SK-N-SH (cell line): Measurements from ENCODE around the gene MAPK10. TPM values are rescaled to one million over a fixed set of nuclear protein-coding genes. Genes with fewer than 3 reads are reported as not detected.

Experiments used
- CTCF ChIA-PET: fragments of 300-600, 350-600 bp; formaldehyde crosslinking; extraction: SDS; loops from one replicate; lab custom pipeline; 2021; lab: Yijun Ruan, JAX
- POLR2A ChIA-PET: fragments of 350-600 bp; sonication (Branson Sonifier 250); formaldehyde crosslinking; extraction: SDS; loops from one replicate; lab custom pipeline; 2020; ENCODE audit warnings: antibody characterized with exemption, inconsistent platforms; lab: Yijun Ruan, JAX
- DNase-seq: peaks from one replicate; pipeline ENCODE4 v3.0.0; 2012
- H2AFZ ChIP-seq: fragments of 200-600 bp; sonication (generic); 2 replicates; pipeline ENCODE4 v1.8.1; 2016; ENCODE audit warnings: antibody characterized with exemption, mild to moderate bottlenecking, low read depth
- H3F3A ChIP-seq: fragments of 200-600 bp; sonication (generic); replicated peaks from 2 replicates; pipeline ENCODE3; 2016; ENCODE audit warnings: antibody characterized with exemption, mild to moderate bottlenecking; ENCODE audit not compliant: insufficient read depth
- H3K27ac ChIP-seq, 2 experiments: fragments of 200-500 bp in 1 of 2; fragments of 200-600 bp in 1 of 2; sonication (Bioruptor generic) in 1 of 2; sonication (generic), shearing (Covaris generic) in 1 of 2; 2 replicates each; pipeline versions ENCODE4 v1.5.1 to v1.6.1; 2014 to 2016; ENCODE audit warnings: low read depth in 2 of 2, inconsistent platforms in 1 of 2, low read length in 1 of 2, mild to moderate bottlenecking in 1 of 2, mixed read lengths in 1 of 2
- H3K27me3 ChIP-seq: fragments of 200-600 bp; sonication (generic), shearing (Covaris generic); 2 replicates; pipeline ENCODE4 v1.6.1; 2016; ENCODE audit warnings: mixed run types; ENCODE audit not compliant: insufficient read depth
- H3K36me3 ChIP-seq, 2 experiments: fragments of 200-500 bp in 1 of 2; fragments of 200-600 bp in 1 of 2; sonication (Bioruptor generic) in 1 of 2; sonication (generic) in 1 of 2; replicated peaks in 1 of 2; 2 replicates each; pipeline versions ENCODE3 to v1.5.1; 2014 to 2016; ENCODE audit warnings: low read length in 1 of 2, mild to moderate bottlenecking in 1 of 2; ENCODE audit not compliant: insufficient read depth in 2 of 2, control insufficient read depth in 1 of 2
- H3K4me1 ChIP-seq, 2 experiments: fragments of 200-500 bp in 1 of 2; fragments of 200-600 bp in 1 of 2; sonication (Bioruptor generic) in 1 of 2; sonication (generic), shearing (Covaris generic) in 1 of 2; 2 replicates each; pipeline versions ENCODE4 v1.5.1 to v1.6.1; 2014 to 2016; ENCODE audit warnings: low read depth in 1 of 2, low read length in 1 of 2, mixed run types in 1 of 2; ENCODE audit not compliant: insufficient read depth in 2 of 2, control insufficient read depth in 1 of 2
- H3K4me2 ChIP-seq: fragments of 200-600 bp; sonication (generic), shearing (Covaris generic); 2 replicates; pipeline ENCODE4 v1.6.1; 2017; ENCODE audit warnings: mixed run types
- H3K4me3 ChIP-seq, 2 experiments: fragments of 200-500 bp in 1 of 2; fragments of 200-600 bp in 1 of 2; sonication (Bioruptor generic) in 1 of 2; sonication (generic), shearing (Covaris generic) in 1 of 2; 2 replicates each; pipeline versions ENCODE4 v1.5.1 to v1.8.1; 2014 to 2016; ENCODE audit warnings: low read depth in 2 of 2, inconsistent platforms in 1 of 2, low read length in 1 of 2, mild to moderate bottlenecking in 1 of 2, mixed read lengths in 1 of 2, moderate library complexity in 1 of 2
- H3K79me2 ChIP-seq: fragments of 200-600 bp; sonication (generic); 2 replicates; pipeline ENCODE4 v1.8.1; 2017; ENCODE audit warnings: mild to moderate bottlenecking; ENCODE audit not compliant: insufficient read depth
- H3K9ac ChIP-seq: fragments of 200-600 bp; sonication (generic); 2 replicates; pipeline ENCODE4 v1.6.1; 2017; ENCODE audit warnings: mixed run types
- H3K9me2 ChIP-seq: fragments of 200-600 bp; sonication (generic); 2 replicates; pipeline ENCODE4 v1.6.1; 2017; ENCODE audit warnings: mixed run types
- H3K9me3 ChIP-seq: fragments of 200-600 bp; sonication (generic); 2 replicates; pipeline ENCODE4 v1.6.1; 2017; ENCODE audit warnings: mixed run types, mild to moderate bottlenecking, moderate library complexity
- H4K20me1 ChIP-seq: fragments of 200-600 bp; sonication (generic); 2 replicates; pipeline ENCODE4 v1.6.1; 2017; ENCODE audit warnings: mild to moderate bottlenecking, mixed run types; ENCODE audit not compliant: insufficient read depth
- ELF1 ChIP-seq: IDR thresholded peaks from 2 replicates; pipeline ENCODE4 v1.4.0; 2012
- EP300 ChIP-seq, 2 experiments: IDR thresholded peaks; 2 replicates each; pipeline versions ENCODE4 v1.4.0 to v1.6.1; 2012; ENCODE audit warnings: borderline replicate concordance in 1 of 2, low read depth in 1 of 2, low read length in 1 of 2
- FOSL2 ChIP-seq: IDR thresholded peaks from 2 replicates; pipeline ENCODE4 v1.4.0; 2012; ENCODE audit warnings: low read depth, mild to moderate bottlenecking, moderate library complexity, borderline replicate concordance
- FOXM1 ChIP-seq: IDR thresholded peaks from 2 replicates; pipeline ENCODE4 v1.4.0; 2012; ENCODE audit warnings: low read depth, mild to moderate bottlenecking
- GATA2 ChIP-seq: sonication (generic); formaldehyde crosslinking; IDR thresholded peaks from 2 replicates; pipeline ENCODE4 v1.5.0; 2020; ENCODE audit warnings: mild to moderate bottlenecking, missing genetic modification reagents
- MEF2A ChIP-seq: IDR thresholded peaks from 2 replicates; pipeline ENCODE4 v1.4.0; 2012; ENCODE audit warnings: low read depth, borderline replicate concordance
- MXI1 ChIP-seq: IDR thresholded peaks from 2 replicates; pipeline ENCODE4 v1.6.1; 2012; ENCODE audit warnings: mild to moderate bottlenecking, low read depth, low read length, improper control_type of control experiment
- NRF1 ChIP-seq: IDR thresholded peaks from 2 replicates; pipeline ENCODE4 v1.6.1; 2012; ENCODE audit warnings: low read depth, mild to moderate bottlenecking, low read length
- POLR2AphosphoS5 ChIP-seq: IDR thresholded peaks from 2 replicates; pipeline ENCODE4 v1.6.1; 2012; ENCODE audit warnings: low read depth, low read length
- RAD21 ChIP-seq: IDR thresholded peaks from 2 replicates; pipeline ENCODE4 v1.6.1; 2012; ENCODE audit warnings: mild to moderate bottlenecking, low read length
- RXRA ChIP-seq: IDR thresholded peaks from 2 replicates; pipeline ENCODE4 v1.4.0; 2012; ENCODE audit warnings: low read depth, mild to moderate bottlenecking, borderline replicate concordance
- SIN3A ChIP-seq: IDR thresholded peaks from 2 replicates; pipeline ENCODE4 v1.6.1; 2012; ENCODE audit warnings: low read depth, mild to moderate bottlenecking, low read length, moderate library complexity, borderline replicate concordance
- TAF1 ChIP-seq: IDR thresholded peaks from 2 replicates; pipeline ENCODE4 v1.6.1; 2012; ENCODE audit warnings: low read depth, mild to moderate bottlenecking, low read length, moderate library complexity, borderline replicate concordance
- TEAD4 ChIP-seq: IDR thresholded peaks from 2 replicates; pipeline ENCODE4 v1.4.0; 2012; ENCODE audit warnings: mild to moderate bottlenecking, borderline replicate concordance; ENCODE audit not compliant: insufficient read depth
- WGBS: methylation state at CpG from one replicate; pipeline ENCODE4 v1.1.6; 2017; ENCODE audit warnings: low lambda C conversion rate; 5-methylcytosine and 5-hydroxymethylcytosine counted together
- polyA plus RNA-seq, 3 experiments: library from polyadenylated mRNA; depleted of rRNA; stranded (reverse); fragments of >200 nt; gene quantifications; 2 replicates each; pipeline ENCODE4 v1.2.3, GENCODE V29; 2012
- TF ChIP-seq, protein P1 (sequence below): IDR thresholded peaks from 2 replicates; pipeline ENCODE4 v1.4.0; 2012; ENCODE audit warnings: low read depth
- TF ChIP-seq, protein P2 (sequence below): IDR thresholded peaks from 2 replicates; pipeline ENCODE4; 2012
- TF ChIP-seq, protein P3 (sequence below): fragments of 150-350 bp; IDR thresholded peaks from 2 replicates; pipeline ENCODE4 v1.6.1; 2016; ENCODE audit warnings: mild to moderate bottlenecking, low read depth, low read length
- TF ChIP-seq, protein P4 (sequence below): IDR thresholded peaks from 2 replicates; pipeline ENCODE4 v1.6.1; 2012; ENCODE audit warnings: mild to moderate bottlenecking, low read depth, low read length, moderate library complexity

Gene MAPK10
- polyA plus RNA-seq, 1 of the 3 experiments (the other 2 are of a cell fraction): 8.1 TPM

DNA sequence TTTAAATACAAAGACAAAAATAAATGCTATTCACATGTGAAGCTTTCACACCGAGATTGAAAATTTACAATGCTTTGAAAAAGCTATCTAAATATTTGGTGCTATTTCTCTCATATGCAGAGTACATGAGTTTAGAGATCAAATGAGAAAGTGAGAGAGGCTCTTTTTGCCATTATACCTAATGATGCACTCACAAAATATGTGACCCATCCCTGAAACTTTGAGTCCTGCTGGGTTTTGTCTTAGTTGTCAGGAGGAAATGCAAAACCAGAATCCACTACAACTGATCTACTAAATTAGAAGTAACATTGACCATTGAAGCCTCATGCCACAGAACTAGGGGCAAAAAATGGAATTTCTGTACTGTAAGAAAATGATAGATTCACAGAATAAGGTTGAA lies 251.7 kb downstream of the MAPK10 start (continued):
- TF ChIP-seq MEF2A: no peak
- TF ChIP-seq, protein P1, sequence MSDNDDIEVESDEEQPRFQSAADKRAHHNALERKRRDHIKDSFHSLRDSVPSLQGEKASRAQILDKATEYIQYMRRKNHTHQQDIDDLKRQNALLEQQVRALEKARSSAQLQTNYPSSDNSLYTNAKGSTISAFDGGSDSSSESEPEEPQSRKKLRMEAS: no peak
- no peak; the same call in 1 of the 2 replicates for TF ChIP-seq POLR2AphosphoS5
- no peak; the same call in 1 of the 2 replicates for TF ChIP-seq TEAD4
- TF ChIP-seq, all 33 proteins: peak for 4

DNA sequence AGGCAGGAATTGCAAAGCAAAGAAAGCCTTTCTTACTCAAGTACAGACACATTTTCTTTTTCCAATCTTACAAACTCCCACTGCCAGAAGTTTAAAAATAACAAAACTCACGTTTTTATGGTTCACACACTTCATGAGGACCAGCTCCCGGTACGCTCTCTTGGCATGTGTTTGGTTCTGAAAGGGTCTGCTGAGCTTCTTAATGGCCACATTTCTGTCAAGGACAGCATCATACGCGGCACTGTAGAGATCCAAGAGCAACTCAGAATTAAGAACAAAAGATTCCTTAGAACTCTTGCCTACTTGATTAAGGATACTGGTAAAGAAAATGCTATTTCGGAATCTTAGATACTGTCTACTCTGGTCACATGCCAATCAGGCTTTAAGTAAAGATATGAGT lies 252.7 kb downstream of the MAPK10 start:
- Histone ChIP-seq H3K4me3 (no peak overlapping the region), H3K27me3 (no peaks in the 10 kb centered on the region), H3K9ac (no peak overlapping the region), H3F3A (peaks cover 5% of the 10 kb centered on the region), H3K4me2 (no peak overlapping the region), H2AFZ (no peak overlapping the region), H3K79me2 (no peaks in the 10 kb centered on the region), H3K27ac (peak overlapping the region in 1 of 2 experiments; percentile 82; a peak in 1 of 4 replicates), H3K9me2 (no peaks in the 10 kb centered on the region; the same call in 1 of the 2 replicates), H3K36me3 (peaks cover 0 to 5% of the 10 kb centered on the region in 2 experiments), H4K20me1 (no peaks in the 10 kb centered on the region), H3K4me1 (0 out of 4 replicates have a peak, but pooled peaks cover 0 to 10% of the 10 kb centered on the region in 2 experiments), H3K9me3 (0 out of 2 replicates have a peak, but pooled peaks cover 1% of the 10 kb centered on the region)
- WGBS: 94% methylated on average over 6 of the region's 6 CpGs
- POLR2A ChIA-PET: no interaction called here
- TF ChIP-seq EP300 (IDR thresholded peaks at IDR 0.05; ENCODE audit: borderline replicate concordance in 1 of 2, low read depth in 1 of 2, low read length in 1 of 2): no peak
- TF ChIP-seq, protein P2, sequence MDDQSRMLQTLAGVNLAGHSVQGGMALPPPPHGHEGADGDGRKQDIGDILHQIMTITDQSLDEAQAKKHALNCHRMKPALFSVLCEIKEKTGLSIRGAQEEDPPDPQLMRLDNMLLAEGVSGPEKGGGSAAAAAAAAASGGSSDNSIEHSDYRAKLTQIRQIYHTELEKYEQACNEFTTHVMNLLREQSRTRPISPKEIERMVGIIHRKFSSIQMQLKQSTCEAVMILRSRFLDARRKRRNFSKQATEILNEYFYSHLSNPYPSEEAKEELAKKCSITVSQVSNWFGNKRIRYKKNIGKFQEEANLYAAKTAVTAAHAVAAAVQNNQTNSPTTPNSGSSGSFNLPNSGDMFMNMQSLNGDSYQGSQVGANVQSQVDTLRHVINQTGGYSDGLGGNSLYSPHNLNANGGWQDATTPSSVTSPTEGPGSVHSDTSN: no peak
- TF ChIP-seq ELF1: no peak
- TF ChIP-seq, protein P3, sequence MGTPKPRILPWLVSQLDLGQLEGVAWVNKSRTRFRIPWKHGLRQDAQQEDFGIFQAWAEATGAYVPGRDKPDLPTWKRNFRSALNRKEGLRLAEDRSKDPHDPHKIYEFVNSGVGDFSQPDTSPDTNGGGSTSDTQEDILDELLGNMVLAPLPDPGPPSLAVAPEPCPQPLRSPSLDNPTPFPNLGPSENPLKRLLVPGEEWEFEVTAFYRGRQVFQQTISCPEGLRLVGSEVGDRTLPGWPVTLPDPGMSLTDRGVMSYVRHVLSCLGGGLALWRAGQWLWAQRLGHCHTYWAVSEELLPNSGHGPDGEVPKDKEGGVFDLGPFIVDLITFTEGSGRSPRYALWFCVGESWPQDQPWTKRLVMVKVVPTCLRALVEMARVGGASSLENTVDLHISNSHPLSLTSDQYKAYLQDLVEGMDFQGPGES: no peak
- TF ChIP-seq FOXM1: no peak
- TF ChIP-seq NRF1: no peak
- no peak for TF ChIP-seq GATA2 (CRISPR knock-in tag)
- no peak for TF ChIP-seq MEF2A
- TF ChIP-seq FOSL2: no peak
- CTCF ChIA-PET: no interaction called here
- DNase-seq: no peak

DNA sequence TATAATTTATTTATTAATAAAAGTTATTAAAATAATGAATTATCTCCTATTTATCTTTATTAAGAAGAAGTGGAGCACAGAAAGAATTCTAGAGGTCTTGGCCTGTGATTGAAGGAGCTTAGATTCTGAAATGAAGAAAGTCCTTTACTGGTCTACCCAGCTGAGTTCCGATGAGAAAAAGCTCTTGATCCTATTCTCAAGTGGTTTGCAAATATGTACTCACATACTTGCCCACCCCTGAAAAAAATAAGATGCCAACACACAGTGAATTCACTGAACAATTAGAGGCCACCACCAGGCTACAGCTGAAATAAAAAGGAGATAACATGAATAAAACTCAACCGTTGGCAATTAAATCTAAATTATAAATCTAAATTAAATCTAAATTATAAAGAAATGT lies 253.4 kb downstream of the MAPK10 start:
- ChIA-PET POLR2A (no interaction called here), CTCF (no interaction called here)
- H2AFZ ChIP-seq: no peak overlapping the region
- no peaks in the 10 kb centered on the region for H3K79me2 ChIP-seq
- no peaks in the 10 kb centered on the region; the same call in 1 of the 2 replicates for H3K9me2 ChIP-seq
- H3K27me3 ChIP-seq: no peaks in the 10 kb centered on the region
- 0 out of 4 replicates have a peak, but pooled peaks cover 0 to 10% of the 10 kb centered on the region in 2 experiments for H3K4me1 ChIP-seq
- no peak overlapping the region for H3K4me3 ChIP-seq
- H3K9ac ChIP-seq: no peak overlapping the region
- no peaks in the 10 kb centered on the region for H4K20me1 ChIP-seq
- peaks cover 2 to 5% of the 10 kb centered on the region in 2 experiments for H3K36me3 ChIP-seq
- peaks cover 5% of the 10 kb centered on the region for H3F3A ChIP-seq
- H3K4me2 ChIP-seq: no peak overlapping the region
- no peak overlapping the region; a peak in 1 of 4 replicates for H3K27ac ChIP-seq
- H3K9me3 ChIP-seq: no peaks in the 10 kb centered on the region
- 71% methylated on average over 2 of the region's 2 CpGs for WGBS
- DNase-seq: no peak
- TF ChIP-seq TAF1 (no peak), MXI1 (no peak), RAD21 (no peak), RXRA (no peak), SIN3A (no peak)
- TF ChIP-seq, protein P2: no peak
- TF ChIP-seq, protein P4, sequence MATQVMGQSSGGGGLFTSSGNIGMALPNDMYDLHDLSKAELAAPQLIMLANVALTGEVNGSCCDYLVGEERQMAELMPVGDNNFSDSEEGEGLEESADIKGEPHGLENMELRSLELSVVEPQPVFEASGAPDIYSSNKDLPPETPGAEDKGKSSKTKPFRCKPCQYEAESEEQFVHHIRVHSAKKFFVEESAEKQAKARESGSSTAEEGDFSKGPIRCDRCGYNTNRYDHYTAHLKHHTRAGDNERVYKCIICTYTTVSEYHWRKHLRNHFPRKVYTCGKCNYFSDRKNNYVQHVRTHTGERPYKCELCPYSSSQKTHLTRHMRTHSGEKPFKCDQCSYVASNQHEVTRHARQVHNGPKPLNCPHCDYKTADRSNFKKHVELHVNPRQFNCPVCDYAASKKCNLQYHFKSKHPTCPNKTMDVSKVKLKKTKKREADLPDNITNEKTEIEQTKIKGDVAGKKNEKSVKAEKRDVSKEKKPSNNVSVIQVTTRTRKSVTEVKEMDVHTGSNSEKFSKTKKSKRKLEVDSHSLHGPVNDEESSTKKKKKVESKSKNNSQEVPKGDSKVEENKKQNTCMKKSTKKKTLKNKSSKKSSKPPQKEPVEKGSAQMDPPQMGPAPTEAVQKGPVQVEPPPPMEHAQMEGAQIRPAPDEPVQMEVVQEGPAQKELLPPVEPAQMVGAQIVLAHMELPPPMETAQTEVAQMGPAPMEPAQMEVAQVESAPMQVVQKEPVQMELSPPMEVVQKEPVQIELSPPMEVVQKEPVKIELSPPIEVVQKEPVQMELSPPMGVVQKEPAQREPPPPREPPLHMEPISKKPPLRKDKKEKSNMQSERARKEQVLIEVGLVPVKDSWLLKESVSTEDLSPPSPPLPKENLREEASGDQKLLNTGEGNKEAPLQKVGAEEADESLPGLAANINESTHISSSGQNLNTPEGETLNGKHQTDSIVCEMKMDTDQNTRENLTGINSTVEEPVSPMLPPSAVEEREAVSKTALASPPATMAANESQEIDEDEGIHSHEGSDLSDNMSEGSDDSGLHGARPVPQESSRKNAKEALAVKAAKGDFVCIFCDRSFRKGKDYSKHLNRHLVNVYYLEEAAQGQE: no peak
